ENCODE measurements around the gene AFDN. TPM values are rescaled to one million over a fixed set of nuclear protein-coding genes. Genes with fewer than 3 reads are reported as not detected.
"Not testable (repeated sequence)": the region's sequence is repeated elsewhere in the genome, so short reads cannot be mapped to it uniquely, and the experiment has no call there.

AFDN gene
- total RNA-seq, 1 donor from 2014 or later: 162 TPM

DNA sequence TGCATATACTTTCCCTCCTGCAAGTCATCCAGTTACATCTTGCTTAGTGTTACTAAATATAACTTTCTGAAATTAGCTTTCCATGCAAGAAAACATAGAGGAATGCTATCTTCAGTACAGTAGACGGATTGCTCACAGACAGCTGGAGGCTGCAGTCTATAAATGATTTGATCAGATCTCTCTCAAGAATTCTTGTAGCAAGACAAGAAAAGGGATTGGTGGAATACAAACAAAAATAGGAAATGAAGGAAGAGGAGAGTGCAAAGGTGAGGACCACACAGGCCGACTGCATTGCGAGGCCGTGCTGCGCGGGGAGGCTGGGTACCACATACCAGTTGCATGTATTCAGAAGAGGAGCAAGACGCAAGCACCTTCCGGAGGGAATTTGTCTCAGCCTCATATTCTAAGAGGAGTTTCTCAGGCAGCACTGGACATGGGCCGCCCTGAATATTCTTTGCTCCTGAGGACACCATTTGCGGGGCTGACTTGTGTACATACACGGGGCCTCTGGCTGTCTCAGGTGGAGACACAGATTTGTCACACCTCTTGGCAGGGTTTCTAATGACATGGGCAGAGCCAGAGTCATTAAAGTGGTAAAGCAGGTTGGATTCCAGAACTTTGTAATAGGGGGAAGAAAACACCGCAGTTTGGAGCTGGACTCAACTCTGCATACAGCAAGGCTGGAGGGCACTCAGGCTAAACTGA lies 148.1 kb downstream of the AFDN start:
- Histone ChIP-seq H3K27ac (no peak overlapping the region), H3K4me3 (no peak overlapping the region), H3K4me1 (peaks cover 6% of the 10 kb centered on the region), H3K27me3 (no peaks in the 10 kb centered on the region), H3K36me3 (peaks cover 0 to 9% of the 10 kb centered on the region in 2 donors), H3K9me3 (no peaks in the 10 kb centered on the region)
- no peak for DNase-seq (ENCODE audit: extremely low spot score in 2 of 2)
- TF ChIP-seq POLR2AphosphoS5 (IDR thresholded peaks at IDR 0.05; ENCODE audit: insufficient read depth in 1 of 2, low read depth in 1 of 2): no peak
- TF ChIP-seq, protein P1, sequence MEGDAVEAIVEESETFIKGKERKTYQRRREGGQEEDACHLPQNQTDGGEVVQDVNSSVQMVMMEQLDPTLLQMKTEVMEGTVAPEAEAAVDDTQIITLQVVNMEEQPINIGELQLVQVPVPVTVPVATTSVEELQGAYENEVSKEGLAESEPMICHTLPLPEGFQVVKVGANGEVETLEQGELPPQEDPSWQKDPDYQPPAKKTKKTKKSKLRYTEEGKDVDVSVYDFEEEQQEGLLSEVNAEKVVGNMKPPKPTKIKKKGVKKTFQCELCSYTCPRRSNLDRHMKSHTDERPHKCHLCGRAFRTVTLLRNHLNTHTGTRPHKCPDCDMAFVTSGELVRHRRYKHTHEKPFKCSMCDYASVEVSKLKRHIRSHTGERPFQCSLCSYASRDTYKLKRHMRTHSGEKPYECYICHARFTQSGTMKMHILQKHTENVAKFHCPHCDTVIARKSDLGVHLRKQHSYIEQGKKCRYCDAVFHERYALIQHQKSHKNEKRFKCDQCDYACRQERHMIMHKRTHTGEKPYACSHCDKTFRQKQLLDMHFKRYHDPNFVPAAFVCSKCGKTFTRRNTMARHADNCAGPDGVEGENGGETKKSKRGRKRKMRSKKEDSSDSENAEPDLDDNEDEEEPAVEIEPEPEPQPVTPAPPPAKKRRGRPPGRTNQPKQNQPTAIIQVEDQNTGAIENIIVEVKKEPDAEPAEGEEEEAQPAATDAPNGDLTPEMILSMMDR (IDR thresholded peaks at IDR 0.05): no peak
- no peak for TF ChIP-seq POLR2A (IDR thresholded peaks at IDR 0.05)
- intact Hi-C loops (cut with DNase I): no loop called here

DNA sequence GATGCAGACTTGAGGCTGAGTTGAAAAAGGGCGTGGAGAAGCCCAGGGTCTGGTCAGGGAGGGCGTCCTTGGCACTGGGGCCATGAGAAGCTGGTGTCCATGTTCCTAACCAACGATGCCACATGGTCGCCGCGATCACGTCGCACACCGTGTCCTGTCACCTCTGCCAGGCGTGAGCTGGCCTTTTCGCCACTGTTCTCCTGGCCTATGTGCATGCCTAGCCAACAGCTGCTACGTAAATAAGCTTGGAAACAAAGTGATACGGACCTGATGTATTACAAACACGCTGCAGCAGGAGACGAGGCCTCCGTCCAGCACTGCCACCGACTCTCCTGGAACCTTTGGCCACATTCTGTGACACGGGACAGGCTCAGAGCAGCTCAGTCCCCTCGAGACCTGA lies 148.7 kb downstream of the AFDN start:
- Histone ChIP-seq H3K4me1 (peaks cover 6% of the 10 kb centered on the region), H3K9me3 (no peaks in the 10 kb centered on the region), H3K4me3 (no peak overlapping the region), H3K36me3 (peaks cover 0 to 9% of the 10 kb centered on the region in 2 donors), H3K27ac (no peak overlapping the region), H3K27me3 (no peaks in the 10 kb centered on the region)
- intact Hi-C loops (cut with DNase I): no loop called here
- TF ChIP-seq, protein P1 (IDR thresholded peaks at IDR 0.05): no peak
- TF ChIP-seq POLR2A (IDR thresholded peaks at IDR 0.05) (no peak), POLR2AphosphoS5 (IDR thresholded peaks at IDR 0.05; ENCODE audit: insufficient read depth in 1 of 2, low read depth in 1 of 2) (no peak)
- DNase-seq (ENCODE audit: extremely low spot score in 2 of 2): no peak

DNA sequence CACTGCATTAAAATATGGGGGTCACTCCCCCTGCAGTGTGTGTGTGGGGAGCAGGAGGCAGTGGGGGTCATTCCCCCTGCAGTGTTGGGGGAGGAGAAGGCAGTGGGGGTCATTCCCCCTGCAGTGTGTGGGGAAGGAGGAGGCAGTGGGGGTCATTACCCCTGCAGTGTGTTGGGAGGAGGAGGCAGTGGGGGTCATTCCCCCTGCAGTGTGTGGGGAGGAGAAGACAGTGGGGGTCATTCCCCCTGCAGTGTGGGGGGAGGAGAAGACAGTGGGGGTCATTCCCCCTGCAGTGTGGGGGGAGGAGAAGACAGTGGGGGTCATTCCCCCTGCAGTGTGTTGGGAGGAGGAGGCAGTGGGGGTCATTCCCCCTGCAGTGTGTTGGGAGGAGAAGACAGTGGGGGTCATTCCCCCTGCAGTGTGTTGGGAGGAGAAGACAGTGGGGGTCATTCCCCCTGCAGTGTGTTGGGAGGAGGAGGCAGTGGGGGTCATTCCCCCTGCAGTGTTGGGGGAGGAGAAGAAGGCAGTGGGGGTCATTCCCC lies 149.5 kb downstream of the AFDN start:
- H3K9me3 ChIP-seq; intact Hi-C loops (cut with DNase I): not testable (repeated sequence)

DNA sequence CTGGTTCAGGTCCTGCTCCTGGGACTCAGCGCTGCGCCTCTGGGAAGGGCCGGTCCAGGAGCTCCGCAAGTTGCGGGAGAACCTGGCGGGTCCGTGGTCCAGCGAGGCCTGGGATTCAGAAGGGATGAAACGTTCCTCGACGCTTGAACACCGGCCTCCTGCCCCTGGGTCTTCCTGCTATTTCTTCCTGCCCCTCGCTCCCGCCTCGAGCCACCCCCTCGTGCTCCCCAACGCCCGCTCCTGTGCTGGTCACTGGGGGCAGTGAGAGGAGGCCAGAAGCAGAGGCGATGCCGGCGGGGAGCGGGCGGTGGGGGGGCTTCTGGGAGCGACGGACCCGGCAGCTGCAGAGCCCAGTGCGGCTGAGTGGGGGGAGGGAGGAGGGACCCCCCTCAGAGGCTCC lies 150.0 kb downstream of the AFDN start:
- peaks cover 6% of the 10 kb centered on the region for H3K4me1 ChIP-seq
- H3K9me3 ChIP-seq: no peaks in the 10 kb centered on the region
- H3K27me3 ChIP-seq: no peaks in the 10 kb centered on the region
- intact Hi-C loops (cut with DNase I): no loop called here
- H3K27ac ChIP-seq: no peak overlapping the region
- peaks cover 0 to 5% of the 10 kb centered on the region in 2 donors for H3K36me3 ChIP-seq
- no peak for DNase-seq (ENCODE audit: extremely low spot score in 2 of 2)
- H3K4me3 ChIP-seq: no peak overlapping the region
- TF ChIP-seq POLR2A (IDR thresholded peaks at IDR 0.05) (no peak), POLR2AphosphoS5 (IDR thresholded peaks at IDR 0.05; ENCODE audit: insufficient read depth in 1 of 2, low read depth in 1 of 2) (no peak)
- TF ChIP-seq, protein P1 (IDR thresholded peaks at IDR 0.05): no peak

More for the DNA sequence above, 149.5 kb downstream of the AFDN start:
- H3K36me3 ChIP-seq; H3K4me3 ChIP-seq; H3K4me1 ChIP-seq; H3K27ac ChIP-seq; DNase-seq (ENCODE audit: extremely low spot score in 2 of 2); H3K27me3 ChIP-seq: not testable (repeated sequence)

DNA sequence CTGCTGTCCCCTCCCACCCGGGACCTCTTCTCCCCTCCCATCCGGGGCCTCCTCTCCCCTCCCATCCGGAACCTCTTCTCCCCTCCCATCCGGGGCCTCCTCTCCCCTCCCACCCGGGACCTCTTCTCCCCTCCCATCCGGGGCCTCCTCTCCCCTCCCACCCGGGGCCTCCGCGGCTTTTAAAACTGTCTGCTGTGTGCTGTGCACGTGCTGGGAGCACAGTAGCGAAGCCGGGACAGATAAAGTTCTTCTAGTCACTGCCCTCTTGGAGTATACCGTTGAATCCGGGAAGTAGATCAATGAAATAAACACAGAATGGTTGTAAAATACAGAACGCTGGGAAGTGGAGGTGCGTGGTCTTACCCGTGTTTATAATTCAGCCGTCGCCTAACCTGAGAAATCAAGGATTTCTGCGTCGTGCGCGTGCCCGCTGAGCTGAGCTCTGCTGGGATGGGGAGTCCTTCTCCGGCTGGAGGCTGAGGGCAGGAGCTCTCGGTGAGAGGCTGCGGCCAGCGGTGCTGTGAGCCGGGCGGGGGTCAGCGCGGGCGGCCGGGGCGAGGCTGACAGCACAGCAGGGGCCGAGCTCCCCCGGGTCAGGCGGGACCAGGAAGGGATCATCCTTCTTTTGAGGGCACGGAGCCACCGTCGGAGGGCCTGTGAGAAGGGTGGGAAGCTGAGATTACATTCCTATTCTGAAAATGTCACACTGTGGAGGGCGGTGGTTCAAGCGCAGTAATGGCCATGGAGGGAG lies 151.2 kb downstream of the AFDN start:
- H3K27ac ChIP-seq: no peak overlapping the region
- H3K4me3 ChIP-seq: no peak overlapping the region
- no peak for DNase-seq (ENCODE audit: extremely low spot score in 2 of 2)
- intact Hi-C loops (cut with DNase I): no loop called here
- TF ChIP-seq POLR2A (IDR thresholded peaks at IDR 0.05): no peak
- TF ChIP-seq, protein P1 (IDR thresholded peaks at IDR 0.05): no peak
- no peak for TF ChIP-seq POLR2AphosphoS5 (IDR thresholded peaks at IDR 0.05; ENCODE audit: insufficient read depth in 1 of 2, low read depth in 1 of 2)
- H3K27me3 ChIP-seq: no peaks in the 10 kb centered on the region
- H3K9me3 ChIP-seq: no peaks in the 10 kb centered on the region
- no peaks in the 10 kb centered on the region for H3K36me3 ChIP-seq
- H3K4me1 ChIP-seq: peaks cover 6% of the 10 kb centered on the region

All from vagina (tissue), 2 donors.